ENCODE data around the gene RBPJ. TPM values are rescaled to one million over a fixed set of nuclear protein-coding genes. Genes with fewer than 3 reads are reported as not detected.

Gene RBPJ
- total and polyA plus RNA-seq, 10 donors: 18.4 to 91.9 (median 77.9) TPM

DNA sequence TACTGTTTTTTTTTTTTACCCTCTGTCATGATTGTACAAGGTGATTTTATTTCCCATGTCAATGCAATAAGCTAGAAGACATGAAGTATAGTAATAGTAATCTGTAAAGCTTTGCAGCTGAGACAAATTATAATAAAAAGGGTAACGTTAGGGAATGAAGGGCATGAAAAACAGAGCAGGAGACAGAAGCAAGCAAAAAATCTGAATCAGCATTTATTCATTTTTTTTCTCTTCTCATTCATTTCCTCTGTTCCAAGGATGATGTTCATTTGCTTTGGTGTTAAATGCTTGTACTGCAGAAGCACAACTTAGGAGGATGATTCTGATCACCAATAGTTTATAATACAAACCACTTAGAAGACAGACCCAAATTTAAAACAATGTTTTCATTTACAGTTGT lies 105.1 kb downstream of the RBPJ start:
- no peak overlapping the region for H3K4me3 ChIP-seq
- no peaks in the 10 kb centered on the region for H3K9me3 ChIP-seq
- 80 to 88% (median 81%) methylated on average over 1 of the region's 1 CpG for WGBS, 5 donors
- TF ChIP-seq POLR2A (IDR thresholded peaks at IDR 0.05): no peak
- TF ChIP-seq POLR2AphosphoS5 (IDR thresholded peaks at IDR 0.05): no peak
- TF ChIP-seq CTCF (IDR thresholded peaks at IDR 0.05 in 8 of 11, conservative IDR thresholded peaks at IDR 0.05 in 3 of 11): no peak
- H3K4me1 ChIP-seq: no peaks in the 10 kb centered on the region
- no peaks in the 10 kb centered on the region for H3K27me3 ChIP-seq (replicated peaks in 1 of 7)
- no peak overlapping the region for H3K27ac ChIP-seq
- intact Hi-C loops (cut with DNase I; ENCODE audit: low total_unique reads): no loop called here
- H3K36me3 ChIP-seq: peaks cover 0 to 100% (median 45%) of the 10 kb centered on the region in 6 donors
- no peak for DNase-seq

DNA sequence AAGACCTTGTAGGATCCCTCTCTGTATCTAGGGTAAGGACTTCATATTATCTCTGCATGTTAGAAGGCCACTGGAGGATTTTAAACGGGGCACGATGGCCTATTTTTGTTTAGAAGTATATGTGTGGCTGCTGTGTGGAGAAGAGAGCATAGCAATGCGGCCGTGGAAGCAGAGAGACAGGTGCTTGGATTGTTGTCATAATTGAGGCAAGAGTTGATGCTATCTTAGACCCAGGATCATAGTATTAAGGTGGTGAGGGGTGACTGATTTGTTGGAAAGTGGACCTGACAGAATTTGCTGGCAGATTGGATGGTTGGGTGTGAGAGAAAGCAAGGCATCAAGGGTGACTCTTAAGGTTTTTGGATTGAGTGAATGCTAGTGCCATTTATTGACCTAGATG lies 106.1 kb downstream of the RBPJ start:
- TF ChIP-seq CTCF (IDR thresholded peaks at IDR 0.05 in 8 of 11, conservative IDR thresholded peaks at IDR 0.05 in 3 of 11) (no peak), POLR2A (IDR thresholded peaks at IDR 0.05) (no peak), POLR2AphosphoS5 (IDR thresholded peaks at IDR 0.05) (no peak)

GRCh38 chr4:26429910-26430309 lies 109.1 kb downstream of the RBPJ start:
- intact Hi-C loops (cut with DNase I; ENCODE audit: low total_unique reads): no loop called here

More for the DNA sequence above, 106.1 kb downstream of the RBPJ start:
- Histone ChIP-seq H3K36me3 (peaks cover 0 to 100% (median 43%) of the 10 kb centered on the region in 6 donors), H3K9me3 (no peaks in the 10 kb centered on the region), H3K27ac (no peak overlapping the region), H3K4me3 (no peak overlapping the region), H3K27me3 (replicated peaks in 1 of 7) (no peaks in the 10 kb centered on the region), H3K4me1 (no peaks in the 10 kb centered on the region)
- 92 to 97% (median 93%) methylated on average over 4 of the region's 4 CpGs for WGBS, 5 donors
- intact Hi-C loops (cut with DNase I; ENCODE audit: low total_unique reads): no loop called here
- no peak for DNase-seq

More at GRCh38 chr4:26429910-26430309, 109.1 kb downstream of the RBPJ start:
- no peak for DNase-seq
- no peak for TF ChIP-seq POLR2A (IDR thresholded peaks at IDR 0.05)
- no peak for TF ChIP-seq POLR2AphosphoS5 (IDR thresholded peaks at IDR 0.05)
- no peak for TF ChIP-seq CTCF (IDR thresholded peaks at IDR 0.05 in 8 of 11, conservative IDR thresholded peaks at IDR 0.05 in 3 of 11)
- Histone ChIP-seq H3K9me3 (no peaks in the 10 kb centered on the region), H3K36me3 (peaks cover 0 to 100% (median 45%) of the 10 kb centered on the region in 6 donors), H3K27me3 (replicated peaks in 1 of 7) (no peaks in the 10 kb centered on the region), H3K27ac (no peak overlapping the region), H3K4me1 (no peaks in the 10 kb centered on the region), H3K4me3 (no peak overlapping the region)
- WGBS, 5 donors: 92 to 97% (median 95%) methylated on average over 4 of the region's 4 CpGs

All from spleen (tissue), 11 donors.